ENCODE data around the gene PCGF5.
"Not testable (repeated sequence)": the region's sequence is repeated elsewhere in the genome, so short reads cannot be mapped to it uniquely, and the experiment has no call there.

PCGF5 gene

GRCh38 chr10:91286572-91286971 is 66.1 kb downstream of the PCGF5 start:
- no peak for DNase-seq (ENCODE audit: low spot score)

GRCh38 chr10:91287276-91287675 is 66.8 kb downstream of the PCGF5 start:
- peak; percentile 72 for DNase-seq (ENCODE audit: low spot score)

- DNase-seq (ENCODE audit: low spot score), result no peak
These were observed 67.4 kb downstream of the PCGF5 start for GRCh38 chr10:91287912-91288311.

GRCh38 chr10:91289305-91289704 is 68.8 kb downstream of the PCGF5 start:
- DNase-seq (ENCODE audit: low spot score), result no peak

GRCh38 chr10:91290607-91291006 is 70.1 kb downstream of the PCGF5 start:
- no peak for DNase-seq (ENCODE audit: low spot score)

GRCh38 chr10:91294134-91294906 is 73.9 kb downstream of the PCGF5 start:
- DNase-seq (ENCODE audit: low spot score), result no peak

- DNase-seq (ENCODE audit: low spot score), result no peak
These were observed 74.9 kb downstream of the PCGF5 start for GRCh38 chr10:91295346-91295745.

GRCh38 chr10:91296471-91296870 is 76.0 kb downstream of the PCGF5 start:
- peak; percentile 52 for DNase-seq (ENCODE audit: low spot score)

- peak; percentile 85 for DNase-seq (ENCODE audit: low spot score)
These were observed 77.9 kb downstream of the PCGF5 start for GRCh38 chr10:91298224-91298871.

GRCh38 chr10:91299999-91300575 is 79.6 kb downstream of the PCGF5 start:
- DNase-seq (ENCODE audit: low spot score), result no peak

GRCh38 chr10:91302946-91303345 is 82.5 kb downstream of the PCGF5 start:
- DNase-seq (ENCODE audit: low spot score), result not testable (repeated sequence)

- not testable (repeated sequence) for DNase-seq (ENCODE audit: low spot score)
These were observed 85.5 kb downstream of the PCGF5 start for GRCh38 chr10:91305979-91306378.

- no peak for DNase-seq (ENCODE audit: low spot score)
These were observed 87.0 kb downstream of the PCGF5 start for GRCh38 chr10:91307489-91307888.

GRCh38 chr10:91309711-91310110 is 89.2 kb downstream of the PCGF5 start:
- DNase-seq (ENCODE audit: low spot score), result no peak

GRCh38 chr10:91311601-91312381 is 91.3 kb downstream of the PCGF5 start:
- no peak for DNase-seq (ENCODE audit: low spot score)

GRCh38 chr10:91312382-91312733 is 91.9 kb downstream of the PCGF5 start:
- no peak for DNase-seq (ENCODE audit: low spot score)

- peak; percentile 60 for DNase-seq (ENCODE audit: low spot score)
These were observed 93.5 kb downstream of the PCGF5 start for GRCh38 chr10:91313796-91314485.

- DNase-seq (ENCODE audit: low spot score), result no peak
These were observed 96.0 kb downstream of the PCGF5 start for GRCh38 chr10:91316486-91316885.

GRCh38 chr10:91317541-91317940 is 97.1 kb downstream of the PCGF5 start:
- DNase-seq (ENCODE audit: low spot score), result no peak

- DNase-seq (ENCODE audit: low spot score), result no peak
These were observed 98.9 kb downstream of the PCGF5 start for GRCh38 chr10:91319336-91319735.

GRCh38 chr10:91323293-91323905 is 102.9 kb downstream of the PCGF5 start:
- DNase-seq (ENCODE audit: low spot score), result not testable (repeated sequence)

Measured in kidney tubule cell (primary cell).